ENCODE results near the gene WWC2. TPM values are rescaled to one million over a fixed set of nuclear protein-coding genes. Genes with fewer than 3 reads are reported as not detected.
A peak's percentile ranks its signal among the peaks of the same experiment; 100 is the strongest.

The WWC2 gene
- total and polyA plus RNA-seq, 2 experiments from 2014 or later = 50.5 to 74.2 TPM

GRCh38 chr4:183142571-183143550, 43.8 kb downstream of the WWC2 start:
- H4K20me1 ChIP-seq (replicated peaks; ENCODE audit: insufficient read depth) = peaks cover 72% of the 10 kb centered on the region
- no peak for TF ChIP-seq EZH2phosphoT487 (IDR thresholded peaks at IDR 0.05; ENCODE audit: unreplicated experiment)
- no peak for TF ChIP-seq REST (IDR thresholded peaks at IDR 0.05; ENCODE audit: unreplicated experiment)
- TF ChIP-seq CREB1 (CRISPR knock-in tag; IDR thresholded peaks at IDR 0.05; ENCODE audit: low read depth) = no peak
- TF ChIP-seq ZNF462 (CRISPR knock-in tag; IDR thresholded peaks at IDR 0.05) = no peak
- TF ChIP-seq ZNF114 (CRISPR knock-in tag; IDR thresholded peaks at IDR 0.05) = no peak
- TF ChIP-seq ETS1 (IDR thresholded peaks at IDR 0.05) = no peak
- no peak for TF ChIP-seq STAT1 (IDR thresholded peaks at IDR 0.05; ENCODE audit: unreplicated experiment)
- no peak for TF ChIP-seq NANOG (IDR thresholded peaks at IDR 0.05; ENCODE audit: borderline replicate concordance)
- no peaks in the 10 kb centered on the region for H3F3A ChIP-seq (replicated peaks; ENCODE audit: low read depth)
- DNase-seq (ENCODE audit: low spot score) = no peak
- Mint-ChIP-seq H3K36me3 (ENCODE audit: low read depth) (peaks cover 4% of the 10 kb centered on the region; the same call in 1 of the 3 replicates), H3K4me3 (no peak overlapping the region), H3K9me3 (no peaks in the 10 kb centered on the region), H3K27me3 (ENCODE audit: insufficient read depth, low read depth, poor library complexity) (no peaks in the 10 kb centered on the region), H3K27ac (no peak overlapping the region), H3K4me1 (peaks cover 67% of the 10 kb centered on the region)
- H3K4me3 ChIP-seq = no peak overlapping the region
- H3K4me1 ChIP-seq (ENCODE audit: insufficient read depth) = peaks cover 54% of the 10 kb centered on the region
- H3K4me2 ChIP-seq = no peak overlapping the region
- peak; percentile 27 for ATAC-seq
- H3K27ac ChIP-seq (ENCODE audit: low read depth) = 0 out of 2 replicates have a peak overlapping the region, but pooled peaks have one; percentile 24
- no peaks in the 10 kb centered on the region for H3K9me2 ChIP-seq (ENCODE audit: insufficient read depth)
- H3K36me3 ChIP-seq (ENCODE audit: insufficient read depth) = no peaks in the 10 kb centered on the region
- H2AFZ ChIP-seq = no peak overlapping the region
- H3K27me3 ChIP-seq (ENCODE audit: insufficient read depth) = no peaks in the 10 kb centered on the region
- H3K79me2 ChIP-seq (replicated peaks; ENCODE audit: insufficient read depth) = peaks cover 100% of the 10 kb centered on the region
